Endodermal cell (in vitro differentiated cells): ENCODE data around the gene CRYGD. TPM values are rescaled to one million over a fixed set of nuclear protein-coding genes. Genes with fewer than 3 reads are reported as not detected.
"Not testable (repeated sequence)": the region's sequence is repeated elsewhere in the genome, so short reads cannot be mapped to it uniquely, and the experiment has no call there.

ENCODE experiments used
- DNase-seq: peaks from one replicate; pipeline ENCODE4 v3.0.0-alpha.2; 2017
- H3K27ac ChIP-seq: 2 replicates; pipeline ENCODE4 v1.5.1; 2013; ENCODE audit warnings: mild to moderate bottlenecking, low read depth, low read length, moderate library complexity
- H3K27me3 ChIP-seq: 2 replicates; pipeline ENCODE4 v1.6.1; 2013; ENCODE audit warnings: mild to moderate bottlenecking, low read length, moderate library complexity; ENCODE audit not compliant: insufficient read depth, control insufficient read depth, poor library complexity, severe bottlenecking
- H3K36me3 ChIP-seq: 2 replicates; pipeline ENCODE4 v1.7.0; 2013; ENCODE audit warnings: mild to moderate bottlenecking, low read length, moderate library complexity; ENCODE audit not compliant: control insufficient read depth, insufficient read depth
- H3K4me1 ChIP-seq: one replicate; pipeline ENCODE4 v1.7.0; 2013; ENCODE audit warnings: low read length; ENCODE audit not compliant: control insufficient read depth, insufficient read depth
- H3K4me3 ChIP-seq: 2 replicates; pipeline ENCODE4 v1.5.1; 2013; ENCODE audit warnings: mild to moderate bottlenecking, low read length, moderate library complexity
- H3K9ac ChIP-seq: 2 replicates; pipeline ENCODE4 v1.6.1; 2013; ENCODE audit warnings: mild to moderate bottlenecking, low read length, moderate library complexity; ENCODE audit not compliant: poor library complexity, severe bottlenecking; ENCODE audit errors: extremely low read depth
- H3K9me3 ChIP-seq: 2 replicates; pipeline ENCODE4 v1.6.1; 2013; ENCODE audit warnings: mild to moderate bottlenecking, low read length, moderate library complexity; ENCODE audit not compliant: control insufficient read depth
- H3K27ac Mint-ChIP-seq: 2 replicates; pipeline ENCODE4 v1.8.0; 2020; ENCODE audit warnings: mixed read lengths
- H3K27me3 Mint-ChIP-seq: 2 replicates; pipeline ENCODE4 v1.8.0; 2021; ENCODE audit warnings: mild to moderate bottlenecking, mixed read lengths; ENCODE audit not compliant: insufficient read depth
- H3K36me3 Mint-ChIP-seq: 2 replicates; pipeline ENCODE4 v1.8.0; 2020; ENCODE audit warnings: low read depth, mixed read lengths
- H3K4me1 Mint-ChIP-seq: 2 replicates; pipeline ENCODE4 v1.8.0; 2020; ENCODE audit warnings: mixed read lengths
- H3K4me3 Mint-ChIP-seq: 2 replicates; pipeline ENCODE4 v1.8.0; 2020; ENCODE audit warnings: mild to moderate bottlenecking, moderate library complexity, mixed read lengths
- H3K9me3 Mint-ChIP-seq: 2 replicates; pipeline ENCODE4 v1.8.0; 2020; ENCODE audit warnings: mild to moderate bottlenecking, mixed read lengths
- WGBS, 2 experiments: methylation state at CpG; one replicate each; pipeline versions ENCODE4 v1.1.5 to v1.1.7; 2013; ENCODE audit warnings: missing lambda C conversion rate in 2 of 2, mixed read lengths in 1 of 2; ENCODE audit not compliant: insufficient coverage in 1 of 2, insufficient read length in 1 of 2; 5-methylcytosine and 5-hydroxymethylcytosine counted together
- total RNA-seq, 2 donors: library from RNA; stranded (reverse); fragmentation: NEBNext Ultra II Directional in 1 of 2; extraction: Animal tissue kit (Norgen Biotek cat#: 25700) in 1 of 2; gene quantifications; 2 replicates in 1 of 2; 3 replicates in 1 of 2; pipeline ENCODE4 v1.2.1, GENCODE V29; 2021
- TF ChIP-seq, protein P1 (sequence below): fragments of 200-600 bp; sonication (generic); conservative IDR thresholded peaks from 2 replicates; pipeline ENCODE4 v1.5.0; 2021; ENCODE audit warnings: antibody characterized with exemption, mild to moderate bottlenecking

CRYGD gene
- total RNA-seq, 2 donors from 2014 or later: 2.2 TPM; not detected in 1

DNA sequence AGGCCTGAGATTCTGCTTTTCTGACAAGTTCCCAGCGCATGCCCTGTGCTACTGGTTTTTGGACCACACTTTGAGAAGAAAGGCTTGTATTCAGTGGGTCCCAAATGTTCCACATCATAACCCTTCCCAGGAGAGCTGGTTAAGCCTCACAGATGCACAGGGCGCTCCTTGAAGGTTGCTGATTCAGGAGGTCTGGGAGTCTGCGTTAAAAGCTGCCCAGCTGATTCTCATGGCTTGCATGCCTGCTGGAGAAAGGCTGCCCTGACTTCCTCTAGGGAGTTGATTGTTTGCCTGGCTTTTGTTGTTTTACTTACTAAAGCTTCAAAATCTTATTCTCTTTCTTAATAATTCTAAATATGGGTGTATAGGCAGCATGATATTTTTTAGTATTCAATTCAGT lies 20.7 kb downstream of the CRYGD start:
- no peaks in the 10 kb centered on the region for H3K4me1 Mint-ChIP-seq
- no peaks in the 10 kb centered on the region for H3K27me3 Mint-ChIP-seq
- Histone ChIP-seq H3K27me3 (no peaks in the 10 kb centered on the region), H3K27ac (no peak overlapping the region), H3K36me3 (no peaks in the 10 kb centered on the region), H3K4me1 (no peaks in the 10 kb centered on the region), H3K4me3 (no peak overlapping the region), H3K9ac (no peak overlapping the region), H3K9me3 (peaks cover 7% of the 10 kb centered on the region)
- 67 to 77% methylated on average over 3 of the region's 3 CpGs for WGBS, 2 experiments
- DNase-seq: no peak
- TF ChIP-seq, protein P1, sequence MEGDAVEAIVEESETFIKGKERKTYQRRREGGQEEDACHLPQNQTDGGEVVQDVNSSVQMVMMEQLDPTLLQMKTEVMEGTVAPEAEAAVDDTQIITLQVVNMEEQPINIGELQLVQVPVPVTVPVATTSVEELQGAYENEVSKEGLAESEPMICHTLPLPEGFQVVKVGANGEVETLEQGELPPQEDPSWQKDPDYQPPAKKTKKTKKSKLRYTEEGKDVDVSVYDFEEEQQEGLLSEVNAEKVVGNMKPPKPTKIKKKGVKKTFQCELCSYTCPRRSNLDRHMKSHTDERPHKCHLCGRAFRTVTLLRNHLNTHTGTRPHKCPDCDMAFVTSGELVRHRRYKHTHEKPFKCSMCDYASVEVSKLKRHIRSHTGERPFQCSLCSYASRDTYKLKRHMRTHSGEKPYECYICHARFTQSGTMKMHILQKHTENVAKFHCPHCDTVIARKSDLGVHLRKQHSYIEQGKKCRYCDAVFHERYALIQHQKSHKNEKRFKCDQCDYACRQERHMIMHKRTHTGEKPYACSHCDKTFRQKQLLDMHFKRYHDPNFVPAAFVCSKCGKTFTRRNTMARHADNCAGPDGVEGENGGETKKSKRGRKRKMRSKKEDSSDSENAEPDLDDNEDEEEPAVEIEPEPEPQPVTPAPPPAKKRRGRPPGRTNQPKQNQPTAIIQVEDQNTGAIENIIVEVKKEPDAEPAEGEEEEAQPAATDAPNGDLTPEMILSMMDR: no peak
- no peak overlapping the region for H3K4me3 Mint-ChIP-seq
- H3K27ac Mint-ChIP-seq: no peak overlapping the region
- peaks cover 9% of the 10 kb centered on the region for H3K9me3 Mint-ChIP-seq
- H3K36me3 Mint-ChIP-seq: peaks cover 5% of the 10 kb centered on the region

DNA sequence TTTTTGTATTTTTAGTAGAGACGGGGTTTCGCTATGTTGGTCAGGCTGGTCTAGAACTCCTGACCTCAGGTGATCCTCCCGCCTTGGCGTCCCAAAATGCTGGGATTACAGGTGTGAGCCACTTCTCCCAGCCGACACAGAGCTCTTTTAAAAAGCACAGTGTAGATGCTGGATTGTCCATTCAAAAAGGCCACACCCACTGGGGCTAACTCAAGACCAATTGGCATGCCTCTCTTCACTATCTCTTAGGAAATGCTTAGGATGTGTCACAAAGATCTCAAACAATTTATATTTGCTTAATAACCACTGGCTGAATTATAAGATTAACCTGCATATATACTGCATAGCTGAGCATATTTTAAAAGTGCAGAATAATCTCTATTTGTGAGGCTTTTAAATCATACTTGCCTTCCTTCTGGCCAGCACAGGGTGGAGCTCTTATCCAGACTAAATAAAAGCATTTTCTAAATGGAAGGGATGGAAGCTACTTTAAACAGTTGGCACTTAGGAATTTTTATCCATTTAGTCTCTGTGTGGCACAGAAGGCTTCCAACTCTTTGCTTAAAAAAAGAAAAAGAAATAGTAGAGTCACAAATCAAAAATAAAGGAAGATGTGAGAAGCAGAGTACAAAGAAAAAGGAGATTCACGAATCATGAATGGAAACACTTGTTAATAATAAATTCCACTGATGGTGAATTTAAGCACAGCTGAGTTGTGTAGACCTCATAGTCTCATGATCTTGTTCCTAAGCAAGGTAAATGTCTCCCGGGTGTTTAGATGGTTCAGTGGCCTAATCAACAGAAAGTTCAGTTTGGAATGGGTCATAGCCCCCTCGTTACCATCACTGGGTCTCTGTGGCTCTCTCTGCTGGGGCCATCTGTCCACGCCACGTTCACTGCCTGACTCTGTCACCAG lies 22.4 kb downstream of the CRYGD start:
- DNase-seq: no peak
- peaks cover 2% of the 10 kb centered on the region for H3K36me3 Mint-ChIP-seq
- no peak overlapping the region for H3K27ac Mint-ChIP-seq
- no peak overlapping the region for H3K9ac ChIP-seq
- H3K4me3 ChIP-seq: no peak overlapping the region
- peaks cover 9% of the 10 kb centered on the region for H3K9me3 Mint-ChIP-seq
- H3K4me1 Mint-ChIP-seq: peaks cover 3% of the 10 kb centered on the region
- H3K36me3 ChIP-seq: no peaks in the 10 kb centered on the region
- H3K9me3 ChIP-seq: peaks cover 7% of the 10 kb centered on the region
- TF ChIP-seq, protein P1: peak; percentile 77
- H3K27ac ChIP-seq: no peak overlapping the region
- no peak overlapping the region for H3K4me3 Mint-ChIP-seq
- WGBS, 2 experiments: 41 to 49% methylated on average over 6 to 10 of the region's 10 CpGs
- no peaks in the 10 kb centered on the region for H3K27me3 Mint-ChIP-seq
- H3K4me1 ChIP-seq: no peaks in the 10 kb centered on the region
- no peaks in the 10 kb centered on the region for H3K27me3 ChIP-seq

DNA sequence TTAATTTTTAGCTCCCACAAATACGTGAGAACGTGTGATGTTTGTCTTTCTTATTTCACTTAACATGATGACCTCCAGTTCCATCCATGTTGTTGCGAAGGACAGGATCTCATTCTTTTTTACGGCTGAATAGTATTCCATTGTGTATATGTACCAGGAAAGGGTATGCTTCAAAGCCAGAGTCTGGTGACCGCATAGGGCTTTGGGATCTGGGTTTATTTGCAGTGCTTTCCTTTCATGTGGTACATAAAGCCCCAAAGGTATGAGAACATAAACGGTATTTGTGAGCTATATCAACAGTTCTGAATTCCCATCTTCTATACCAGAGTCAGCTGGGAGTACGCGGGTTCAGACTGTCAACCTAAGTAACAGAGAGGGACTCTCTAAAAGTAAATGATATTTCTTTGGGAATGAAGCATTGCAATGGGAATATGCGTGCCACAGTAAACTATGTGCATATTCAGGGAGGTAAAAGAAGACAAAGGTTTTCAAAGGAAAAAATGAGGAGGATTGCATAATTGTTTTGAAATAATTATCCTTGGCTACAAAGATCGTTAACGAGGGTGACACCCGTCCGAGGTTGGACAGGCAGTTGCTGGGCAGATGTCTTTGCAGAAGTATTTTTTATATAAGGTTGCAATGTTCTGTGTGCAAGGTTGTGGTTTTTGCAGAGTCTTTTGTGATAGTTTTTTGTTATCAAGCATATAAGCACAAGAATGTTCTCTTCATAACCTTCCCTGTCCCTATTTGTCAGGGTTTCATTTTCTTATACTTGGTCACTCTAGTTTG lies 24.4 kb downstream of the CRYGD start:
- H3K27ac Mint-ChIP-seq: no peak overlapping the region
- no peaks in the 10 kb centered on the region for H3K27me3 ChIP-seq
- no peaks in the 10 kb centered on the region for H3K36me3 Mint-ChIP-seq
- H3K4me3 Mint-ChIP-seq: no peak overlapping the region
- H3K9me3 ChIP-seq: peaks cover 6% of the 10 kb centered on the region
- no peak for DNase-seq
- no peak overlapping the region for H3K27ac ChIP-seq
- H3K4me1 ChIP-seq: no peaks in the 10 kb centered on the region
- H3K4me1 Mint-ChIP-seq: peaks cover 3% of the 10 kb centered on the region
- no peak overlapping the region for H3K9ac ChIP-seq
- TF ChIP-seq, protein P1: no peak
- no peak overlapping the region for H3K4me3 ChIP-seq
- H3K36me3 ChIP-seq: no peaks in the 10 kb centered on the region
- H3K27me3 Mint-ChIP-seq: no peaks in the 10 kb centered on the region
- H3K9me3 Mint-ChIP-seq: peaks cover 5% of the 10 kb centered on the region
- WGBS, 2 experiments: 80% methylated on average over 13 of the region's 13 CpGs

DNA sequence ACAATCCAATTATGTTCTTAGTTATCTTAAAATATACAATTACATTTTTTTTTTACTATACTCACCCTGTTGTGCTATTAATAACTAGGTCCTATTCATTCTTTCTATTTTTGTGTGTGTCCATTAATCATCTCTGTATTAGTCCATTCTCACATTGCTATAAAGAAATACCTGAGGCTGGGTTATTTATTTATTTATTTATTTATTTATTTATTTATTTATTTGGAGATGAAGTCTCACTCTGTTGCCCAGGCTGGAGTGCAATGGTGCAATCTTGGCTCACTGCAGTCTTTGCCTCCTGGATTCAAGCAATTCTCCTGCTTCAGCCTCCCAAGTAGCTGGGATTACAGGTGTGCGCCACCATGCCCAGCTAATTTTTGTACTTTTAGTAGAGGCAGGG lies 25.6 kb downstream of the CRYGD start:
- H3K4me3 Mint-ChIP-seq, H3K9ac ChIP-seq, H3K27ac ChIP-seq, H3K36me3 Mint-ChIP-seq, H3K9me3 ChIP-seq, H3K36me3 ChIP-seq, H3K4me3 ChIP-seq, H3K27me3 ChIP-seq, H3K27ac Mint-ChIP-seq, H3K9me3 Mint-ChIP-seq, H3K27me3 Mint-ChIP-seq, H3K4me1 Mint-ChIP-seq, DNase-seq, H3K4me1 ChIP-seq: not testable (repeated sequence)
- WGBS, 2 experiments: 97% methylated on average over 1 of the region's 1 CpG; no CpG with 5 or more reads in 1 of the 2 experiments
